HEK293T (cell line): ENCODE results near the gene ADGRL3.

Experiments
- CTCF ChIA-PET: fragments of 350-600 bp; formaldehyde crosslinking; extraction: SDS; loops from one replicate; lab custom pipeline; 2021; ENCODE audit warnings: antibody characterized with exemption, inconsistent platforms; lab: Yijun Ruan, JAX
- POLR2A ChIA-PET: fragments of 350-600 bp; formaldehyde crosslinking; extraction: SDS; loops from one replicate; lab custom pipeline; 2020; ENCODE audit warnings: antibody characterized with exemption, inconsistent platforms; lab: Yijun Ruan, JAX
- DNase-seq: peaks from one replicate; pipeline ENCODE4 v3.0.0; 2012; ENCODE audit warnings: mixed read lengths; ENCODE audit errors: extremely low spot score
- ARNT ChIP-seq: fragments of 450-650 bp; IDR thresholded peaks from 2 replicates; pipeline ENCODE4 v1.6.1; 2017; ENCODE audit warnings: mild to moderate bottlenecking
- BHLHE40 ChIP-seq: fragments of 450-650 bp; IDR thresholded peaks from 2 replicates; pipeline ENCODE4 v1.6.1; 2016; ENCODE audit warnings: mild to moderate bottlenecking, moderate library complexity, borderline replicate concordance
- CTBP1 ChIP-seq: fragments of 450-650 bp; IDR thresholded peaks from 2 replicates; pipeline ENCODE4 v1.6.1; 2016; ENCODE audit warnings: borderline replicate concordance
- ELF4 ChIP-seq: fragments of 450-650 bp; IDR thresholded peaks from 2 replicates; pipeline ENCODE4 v1.6.1; 2017; ENCODE audit warnings: antibody characterized with exemption
- FOXA1 ChIP-seq: fragments of 450-650 bp; IDR thresholded peaks from 2 replicates; pipeline ENCODE4 v1.6.1; 2016; ENCODE audit warnings: mild to moderate bottlenecking
- FOXK2 ChIP-seq: fragments of 450-650 bp; IDR thresholded peaks from 2 replicates; pipeline ENCODE4 v1.6.1; 2016; ENCODE audit warnings: mild to moderate bottlenecking
- FOXM1 ChIP-seq: fragments of 450-650 bp; IDR thresholded peaks from 2 replicates; pipeline ENCODE4 v1.6.1; 2017; ENCODE audit warnings: mild to moderate bottlenecking, borderline replicate concordance
- HDGF ChIP-seq: fragments of 450-650 bp; IDR thresholded peaks from 2 replicates; pipeline ENCODE4 v1.6.1; 2017; ENCODE audit warnings: antibody characterized with exemption, borderline replicate concordance
- L3MBTL2 ChIP-seq: fragments of 450-650 bp; conservative IDR thresholded peaks from 2 replicates; pipeline ENCODE4 v1.6.1; 2016; ENCODE audit warnings: mild to moderate bottlenecking
- LEF1 ChIP-seq: fragments of 450-650 bp; IDR thresholded peaks from 2 replicates; pipeline ENCODE4 v1.6.1; 2017; ENCODE audit warnings: mild to moderate bottlenecking, borderline replicate concordance
- NFRKB ChIP-seq: fragments of 450-650 bp; IDR thresholded peaks from 2 replicates; pipeline ENCODE4 v1.6.1; 2016; ENCODE audit warnings: mild to moderate bottlenecking, moderate library complexity
- PKNOX1 ChIP-seq: fragments of 450-650 bp; IDR thresholded peaks from 2 replicates; pipeline ENCODE4 v1.6.1; 2016
- SP1 ChIP-seq: fragments of 450-650 bp; IDR thresholded peaks from 2 replicates; pipeline ENCODE4 v1.6.1; 2017
- SUZ12 ChIP-seq: fragments of 450-650 bp; IDR thresholded peaks from 2 replicates; pipeline ENCODE4 v1.6.1; 2016; ENCODE audit warnings: mild to moderate bottlenecking
- TARDBP ChIP-seq: fragments of 450-650 bp; IDR thresholded peaks from 2 replicates; pipeline ENCODE4 v1.6.1; 2016
- ZNF384 ChIP-seq: fragments of 450-650 bp; IDR thresholded peaks from 2 replicates; pipeline ENCODE4 v1.6.1; 2016

The ADGRL3 gene

GRCh38 chr4:61556277-61556676 lies 356.2 kb downstream of the ADGRL3 start:
- POLR2A ChIA-PET, result no interaction called here
- TF ChIP-seq SP1 (no peak), PKNOX1 (no peak)
- CTCF ChIA-PET, result no interaction called here
- DNase-seq, result no peak

- DNase-seq, result no peak
- ChIA-PET CTCF (no interaction called here), POLR2A (no interaction called here)
- TF ChIP-seq L3MBTL2 (no peak), TARDBP (no peak), PKNOX1 (no peak), ELF4 (no peak), HDGF (no peak), ARNT (no peak), FOXM1 (no peak), LEF1 (no peak), ZNF384 (no peak), CTBP1 (no peak), SP1 (no peak), FOXA1 (no peak), SUZ12 (no peak), NFRKB (no peak), FOXK2 (no peak), BHLHE40 (no peak)
Observed at GRCh38 chr4:61559396-61559795, 359.3 kb downstream of the ADGRL3 start.

GRCh38 chr4:61561028-61561427 lies 360.9 kb downstream of the ADGRL3 start:
- POLR2A ChIA-PET, result no interaction called here
- DNase-seq, result no peak
- TF ChIP-seq SUZ12 (no peak), SP1 (no peak), L3MBTL2 (no peak), TARDBP (no peak), CTBP1 (no peak), HDGF (no peak)
- CTCF ChIA-PET, result no interaction called here

- no peak for DNase-seq
Observed at GRCh38 chr4:61571761-61572559, 371.8 kb downstream of the ADGRL3 start.

GRCh38 chr4:61575796-61576195 lies 375.7 kb downstream of the ADGRL3 start:
- POLR2A ChIA-PET, result no interaction called here

More at GRCh38 chr4:61571761-61572559, 371.8 kb downstream of the ADGRL3 start:
- ChIA-PET POLR2A (no interaction called here), CTCF (no interaction called here)
- TF ChIP-seq BHLHE40, result no peak
- TF ChIP-seq CTBP1, result no peak
- TF ChIP-seq FOXM1, result no peak

GRCh38 chr4:61579786-61580185 lies 379.7 kb downstream of the ADGRL3 start:
- no peak for DNase-seq
- ChIA-PET POLR2A (no interaction called here), CTCF (no interaction called here)
- TF ChIP-seq L3MBTL2 (no peak), ARNT (no peak), HDGF (no peak), CTBP1 (no peak)

More at GRCh38 chr4:61575796-61576195, 375.7 kb downstream of the ADGRL3 start:
- CTCF ChIA-PET, result no interaction called here
- no peak for TF ChIP-seq BHLHE40
- no peak for DNase-seq

- ChIA-PET CTCF (no interaction called here), POLR2A (no interaction called here)
- TF ChIP-seq PKNOX1, result no peak
- no peak for TF ChIP-seq ELF4
- TF ChIP-seq SP1, result no peak
- TF ChIP-seq ZNF384, result no peak
- no peak for TF ChIP-seq CTBP1
- no peak for TF ChIP-seq TARDBP
- no peak for DNase-seq
Observed at GRCh38 chr4:61580721-61581377, 380.7 kb downstream of the ADGRL3 start.
